Endothelial cell of umbilical vein (primary cell): ENCODE data around the gene ABHD5. TPM values are rescaled to one million over a fixed set of nuclear protein-coding genes. Genes with fewer than 3 reads are reported as not detected.

Source experiments
- BruUV-seq: library from RNA; stranded (reverse); fragments of 400-500 nt; replicated peaks from 2 replicates; lab custom pipeline; 2021; lab: Mats Ljungman, UMichigan
- CTCF ChIA-PET: fragments of 300-600, 350-600 bp; sonication (Branson Sonifier 250); formaldehyde crosslinking; loops from one replicate; lab custom pipeline; 2021; ENCODE audit warnings: antibody characterized with exemption, inconsistent platforms; lab: Charles Lee
- POLR2A ChIA-PET: fragments of 300-600, 350-600 bp; sonication (Branson Sonifier 250); formaldehyde crosslinking; loops from one replicate; lab custom pipeline; 2021; ENCODE audit warnings: antibody characterized with exemption, inconsistent platforms; lab: Charles Lee
- DNase-seq: peaks from one replicate; pipeline ENCODE4 v3.0.0-alpha.2; 2011; ENCODE audit warnings: low read depth, low spot score
- FAIRE-seq: peaks from 2 replicates; lab custom pipeline; 2011; peaks lifted over from hg19 to GRCh38; lab: Jason Lieb, UNC
- H2AFZ ChIP-seq: 2 replicates; pipeline ENCODE4 v1.6.0; 2012; ENCODE audit warnings: low read depth, low read length, control low read depth, inconsistent platforms
- H3K27ac ChIP-seq: 2 replicates; pipeline ENCODE4 v1.5.1; 2011; ENCODE audit warnings: low read depth, mild to moderate bottlenecking, control low read depth, low read length, moderate library complexity; ENCODE audit not compliant: insufficient read depth
- H3K27me3 ChIP-seq, 2 experiments: 2 replicates each; pipeline versions ENCODE4 v1.6.0 to v1.6.1; 2011; ENCODE audit warnings: low read length in 2 of 2, mixed read lengths in 1 of 2; ENCODE audit not compliant: control insufficient read depth in 2 of 2, insufficient read depth in 2 of 2
- H3K36me3 ChIP-seq, 2 experiments: 2 replicates in 1 of 2; 3 replicates in 1 of 2; pipeline ENCODE4 v1.5.1; 2011; ENCODE audit warnings: low read length in 2 of 2, mild to moderate bottlenecking in 1 of 2, moderate library complexity in 1 of 2; ENCODE audit not compliant: control insufficient read depth in 2 of 2, insufficient read depth in 2 of 2; ENCODE audit errors: extremely low read depth in 1 of 2
- H3K4me1 ChIP-seq: 3 replicates; pipeline ENCODE4 v1.5.1; 2011; ENCODE audit warnings: mild to moderate bottlenecking, low read length; ENCODE audit not compliant: control insufficient read depth, insufficient read depth; ENCODE audit errors: extremely low read depth
- H3K4me2 ChIP-seq: 2 replicates; pipeline ENCODE4 v1.6.1; 2011; ENCODE audit warnings: low read length, control low read depth, mixed read lengths; ENCODE audit not compliant: insufficient read depth
- H3K4me3 ChIP-seq, 3 experiments: fragments of 200-600 bp in 1 of 3; sonication (generic), shearing (Covaris generic) in 1 of 3; replicated peaks in 1 of 3; 2 replicates each; pipeline ENCODE4 v1.5.1; 2011 to 2016; ENCODE audit warnings: control low read depth in 3 of 3, low read length in 3 of 3, mild to moderate bottlenecking in 2 of 3, inconsistent platforms in 1 of 3, low read depth in 1 of 3, moderate library complexity in 1 of 3; ENCODE audit not compliant: insufficient read depth in 1 of 3
- H3K79me2 ChIP-seq: 2 replicates; pipeline ENCODE4 v1.6.0; 2012; ENCODE audit warnings: low read length, inconsistent platforms; ENCODE audit not compliant: control insufficient read depth, insufficient read depth
- H3K9ac ChIP-seq: replicated peaks from 2 replicates; pipeline ENCODE3; 2011; ENCODE audit warnings: low read length, control low read depth; ENCODE audit not compliant: insufficient read depth; ENCODE audit errors: extremely low read depth
- H3K9me1 ChIP-seq: replicated peaks from 3 replicates; pipeline ENCODE4 v1.6.0; 2011; ENCODE audit warnings: mild to moderate bottlenecking, low read length; ENCODE audit not compliant: control insufficient read depth, insufficient read depth; ENCODE audit errors: extremely low read depth
- H3K9me3 ChIP-seq: replicated peaks from 2 replicates; pipeline ENCODE4 v1.5.1; 2012; ENCODE audit warnings: low read length, inconsistent platforms; ENCODE audit not compliant: control insufficient read depth, insufficient read depth
- H4K20me1 ChIP-seq: replicated peaks from 2 replicates; pipeline ENCODE3; 2011; ENCODE audit warnings: mild to moderate bottlenecking, low read length; ENCODE audit not compliant: control insufficient read depth, insufficient read depth; ENCODE audit errors: extremely low read depth
- EZH2 ChIP-seq: IDR thresholded peaks from 2 replicates; pipeline ENCODE4 v1.6.1; 2012; ENCODE audit warnings: borderline replicate concordance, low read depth, mild to moderate bottlenecking, moderate library complexity, low read length, inconsistent platforms; ENCODE audit not compliant: severe bottlenecking
- FOS ChIP-seq: IDR thresholded peaks from 2 replicates; pipeline ENCODE4 v1.6.1; 2011; ENCODE audit warnings: mild to moderate bottlenecking, low read length, moderate library complexity, borderline replicate concordance; ENCODE audit not compliant: insufficient read depth
- GATA2 ChIP-seq: IDR thresholded peaks from 2 replicates; pipeline ENCODE4 v1.7.0; 2011; ENCODE audit warnings: low read depth, mild to moderate bottlenecking, moderate library complexity, mixed read lengths, low read length; ENCODE audit not compliant: insufficient read length, insufficient read depth
- JUN ChIP-seq: IDR thresholded peaks from 2 replicates; pipeline ENCODE4 v1.6.1; 2011; ENCODE audit warnings: borderline replicate concordance, low read depth; ENCODE audit not compliant: insufficient read length, insufficient read depth
- MYC ChIP-seq: IDR thresholded peaks from one replicate; pipeline ENCODE4 v1.6.1; 2011; ENCODE audit warnings: mild to moderate bottlenecking, low read depth, low read length
- POLR2A ChIP-seq: IDR thresholded peaks from 2 replicates; pipeline ENCODE4 v1.6.1; 2012; ENCODE audit warnings: low read depth, mild to moderate bottlenecking, control low read depth, low read length
- POLR2AphosphoS5 ChIP-seq: IDR thresholded peaks from 2 replicates; pipeline ENCODE4 v1.6.1; 2012; ENCODE audit warnings: low read depth, mild to moderate bottlenecking, control low read depth, low read length, moderate library complexity; ENCODE audit not compliant: insufficient read depth
- dilution Hi-C: fragments of 300-500 bp; cut with MboI; formaldehyde crosslinking; loops from one replicate; pipeline ENCODE4 v1.15.0; 2019; ENCODE audit warnings: low sequenced_read_pairs; ENCODE audit not compliant: extremely low pct_ligation_motif_present
- intact Hi-C: fragments of 100-400 bp; cut with micrococcal nuclease; formaldehyde crosslinking; loops from one replicate; pipeline ENCODE4 v1.10.0; 2022
- polyA plus RNA-seq, 4 experiments: library from polyadenylated mRNA; depleted of rRNA in 3 of 4; stranded (reverse) in 3 of 4; unstranded in 1 of 4; fragments of >200 nt; gene quantifications; 2 replicates each; pipeline versions ENCODE4 v1.2.1 to v1.2.3, GENCODE V29; 2011 to 2012; ENCODE audit warnings: missing spikeins in 1 of 4
- total RNA-seq: library from RNA; stranded (reverse); gene quantifications from 2 replicates; pipeline ENCODE4 v1.2.3, GENCODE V29; 2021
- TF ChIP-seq, protein P1 (sequence below), 2 donors: IDR thresholded peaks; 1 replicate in 1 of 2; 2 replicates in 1 of 2; pipeline ENCODE4 v1.5.1; 2011; ENCODE audit warnings: low read length in 2 of 2, mild to moderate bottlenecking in 2 of 2, moderate library complexity in 2 of 2, control low read depth in 1 of 2, inconsistent platforms in 1 of 2, low read depth in 1 of 2; ENCODE audit not compliant: insufficient read depth in 1 of 2; ENCODE audit errors: extremely low read depth in 1 of 2
- TF ChIP-seq, protein P2 (sequence below): IDR thresholded peaks from 2 replicates; pipeline ENCODE4 v1.6.1; 2011; ENCODE audit not compliant: insufficient read depth, insufficient read length

The ABHD5 gene
- total and polyA plus RNA-seq, 2 donors (not counting 3 experiments of a cell fraction or from before 2014, with no cell fraction given): 10.0 to 21.2 TPM

DNA sequence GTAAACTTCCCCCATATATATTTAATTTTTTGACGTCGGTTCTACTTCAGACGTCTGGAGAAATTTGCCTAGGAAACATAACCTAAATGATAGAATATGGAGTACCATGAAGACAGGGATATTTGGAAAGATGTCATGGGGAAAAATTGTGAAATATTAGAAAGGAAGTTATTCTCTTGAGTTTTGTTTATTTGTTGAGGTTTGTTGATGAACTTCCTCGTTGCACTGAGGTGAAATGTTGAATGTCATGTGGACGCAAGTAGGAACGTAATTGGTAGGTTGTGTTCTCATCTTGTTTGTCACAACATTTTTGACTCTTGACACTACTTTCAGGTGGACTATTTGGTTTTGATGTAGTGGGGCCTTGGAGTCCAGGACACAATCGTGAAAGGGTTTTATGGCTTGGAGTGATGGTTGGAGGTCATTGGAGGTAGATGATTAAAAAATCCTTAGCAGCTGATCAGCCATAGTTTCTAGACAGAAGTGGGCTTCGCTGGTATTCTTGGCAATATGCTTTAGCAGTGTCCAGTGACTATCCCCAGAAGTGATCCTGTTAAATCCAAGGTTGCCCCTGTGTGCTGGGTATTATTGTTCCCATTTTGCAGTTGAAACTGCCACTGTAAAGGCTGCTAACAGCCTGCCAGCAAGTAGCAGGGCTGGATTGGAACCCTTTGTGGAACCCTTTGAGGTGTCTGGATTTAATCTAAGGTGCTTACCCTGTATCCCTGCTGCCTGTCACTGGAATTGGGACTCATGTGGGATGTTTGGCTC, 1.5 kb downstream of the ABHD5 start:
- intact Hi-C loops (loop anchor here (5.0 kb wide), 3 partner anchors 300 to 545 kb away; no protein-coding TSS in a partner anchor), dilution Hi-C loops (no loop called here)
- Histone ChIP-seq H3K79me2 (peaks cover 33% of the 10 kb centered on the region), H3K9me1 (no peaks in the 10 kb centered on the region), H3K9ac (no peak overlapping the region), H3K9me3 (no peaks in the 10 kb centered on the region), H3K27me3 (peaks cover 0 to 1% of the 10 kb centered on the region in 2 experiments), H3K4me1 (peaks cover 12% of the 10 kb centered on the region), H3K4me2 (peak overlapping the region; percentile 71), H3K36me3 (no peaks in the 10 kb centered on the region), H3K27ac (no peak overlapping the region), H3K4me3 (peak overlapping the region in 1 of 3 experiments; percentile 62), H2AFZ (no peak overlapping the region), H4K20me1 (peaks cover 6% of the 10 kb centered on the region)
- POLR2A ChIA-PET: no interaction called here
- CTCF ChIA-PET: interaction anchor here (0.9 kb wide), 1 partner anchor 12 kb away, joined by 3 read pairs; no protein-coding TSS in a partner anchor
- no peak for TF ChIP-seq FOS
- TF ChIP-seq JUN: no peak
- no peak for TF ChIP-seq MYC
- no peak for TF ChIP-seq POLR2AphosphoS5
- no peak for TF ChIP-seq POLR2A
- no peak for TF ChIP-seq EZH2
- TF ChIP-seq, protein P1, sequence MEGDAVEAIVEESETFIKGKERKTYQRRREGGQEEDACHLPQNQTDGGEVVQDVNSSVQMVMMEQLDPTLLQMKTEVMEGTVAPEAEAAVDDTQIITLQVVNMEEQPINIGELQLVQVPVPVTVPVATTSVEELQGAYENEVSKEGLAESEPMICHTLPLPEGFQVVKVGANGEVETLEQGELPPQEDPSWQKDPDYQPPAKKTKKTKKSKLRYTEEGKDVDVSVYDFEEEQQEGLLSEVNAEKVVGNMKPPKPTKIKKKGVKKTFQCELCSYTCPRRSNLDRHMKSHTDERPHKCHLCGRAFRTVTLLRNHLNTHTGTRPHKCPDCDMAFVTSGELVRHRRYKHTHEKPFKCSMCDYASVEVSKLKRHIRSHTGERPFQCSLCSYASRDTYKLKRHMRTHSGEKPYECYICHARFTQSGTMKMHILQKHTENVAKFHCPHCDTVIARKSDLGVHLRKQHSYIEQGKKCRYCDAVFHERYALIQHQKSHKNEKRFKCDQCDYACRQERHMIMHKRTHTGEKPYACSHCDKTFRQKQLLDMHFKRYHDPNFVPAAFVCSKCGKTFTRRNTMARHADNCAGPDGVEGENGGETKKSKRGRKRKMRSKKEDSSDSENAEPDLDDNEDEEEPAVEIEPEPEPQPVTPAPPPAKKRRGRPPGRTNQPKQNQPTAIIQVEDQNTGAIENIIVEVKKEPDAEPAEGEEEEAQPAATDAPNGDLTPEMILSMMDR (IDR thresholded peaks at IDR 0.05; ENCODE audit: extremely low read depth in 1 of 2, insufficient read depth in 1 of 2, low read depth in 1 of 2, low read length in 2 of 2): no peak
- no peak for TF ChIP-seq GATA2
- TF ChIP-seq, protein P2, sequence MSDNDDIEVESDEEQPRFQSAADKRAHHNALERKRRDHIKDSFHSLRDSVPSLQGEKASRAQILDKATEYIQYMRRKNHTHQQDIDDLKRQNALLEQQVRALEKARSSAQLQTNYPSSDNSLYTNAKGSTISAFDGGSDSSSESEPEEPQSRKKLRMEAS: no peak
- TSS peak; percentile 34 for BruUV-seq
- no peak for DNase-seq
- no peak for FAIRE-seq
